Osteoblast (primary cell): Measurements from ENCODE around the gene BCKDHB. TPM values are rescaled to one million over a fixed set of nuclear protein-coding genes. Genes with fewer than 3 reads are reported as not detected.
A peak's percentile ranks its signal among the peaks of the same experiment; 100 is the strongest.

ENCODE experiments used
- DNase-seq: peaks from one replicate; pipeline ENCODE4 v3.0.0; 2011; ENCODE audit warnings: low spot score, mixed read lengths; ENCODE audit not compliant: insufficient read length; ENCODE audit errors: missing footprints
- H2AFZ ChIP-seq: 2 replicates; pipeline ENCODE4 v1.6.0; 2011; ENCODE audit warnings: mild to moderate bottlenecking, low read length
- H3K27ac ChIP-seq: 2 replicates; pipeline ENCODE4 v1.5.1; 2011; ENCODE audit warnings: mild to moderate bottlenecking, low read depth, low read length, moderate library complexity
- H3K27me3 ChIP-seq: 2 replicates; pipeline ENCODE4 v1.6.0; 2012; ENCODE audit warnings: mild to moderate bottlenecking, control low read depth, inconsistent platforms, low read length, moderate library complexity; ENCODE audit not compliant: insufficient read depth
- H3K36me3 ChIP-seq: 2 replicates; pipeline ENCODE4 v1.5.1; 2011; ENCODE audit warnings: mild to moderate bottlenecking, low read length, control low read depth, moderate library complexity; ENCODE audit not compliant: insufficient read depth
- H3K4me1 ChIP-seq: 2 replicates; pipeline ENCODE4 v1.5.1; 2011; ENCODE audit warnings: mild to moderate bottlenecking, low read length, control low read depth, moderate library complexity; ENCODE audit not compliant: insufficient read depth
- H3K4me2 ChIP-seq: 2 replicates; pipeline ENCODE4 v1.6.0; 2011; ENCODE audit warnings: mild to moderate bottlenecking, low read length; ENCODE audit not compliant: insufficient read depth
- H3K4me3 ChIP-seq: fragments of 200-600 bp; sonication (generic); 3 replicates; pipeline ENCODE4 v1.5.1; 2012; ENCODE audit warnings: mild to moderate bottlenecking, low read length, inconsistent platforms; ENCODE audit not compliant: insufficient read depth
- H3K79me2 ChIP-seq: 2 replicates; pipeline ENCODE4 v1.6.0; 2012; ENCODE audit warnings: mild to moderate bottlenecking, low read length, control low read depth, inconsistent platforms; ENCODE audit not compliant: insufficient read depth
- H3K9me3 ChIP-seq: 2 replicates; pipeline ENCODE4 v1.5.1; 2011; ENCODE audit warnings: low read depth, low read length, control low read depth
- H4K20me1 ChIP-seq: 2 replicates; pipeline ENCODE4 v1.6.0; 2012; ENCODE audit warnings: mild to moderate bottlenecking, low read length, control low read depth; ENCODE audit not compliant: insufficient read depth
- CTCF ChIP-seq: IDR thresholded peaks from 2 replicates; pipeline ENCODE4 v1.5.1; 2011; ENCODE audit warnings: mild to moderate bottlenecking, low read depth, low read length, moderate library complexity; ENCODE audit errors: extremely low read depth
- total RNA-seq: library from RNA; depleted of rRNA; stranded (reverse); fragments of >200 nt; gene quantifications from 2 replicates; pipeline ENCODE4 v1.2.3, GENCODE V29; 2012

The BCKDHB gene
- total RNA-seq, 1 donor = 18.8 TPM

- no peak for DNase-seq
- no peak for TF ChIP-seq CTCF
- Histone ChIP-seq H3K4me3 (no peak overlapping the region), H3K4me1 (peaks cover 37% of the 10 kb centered on the region), H3K9me3 (no peaks in the 10 kb centered on the region), H3K79me2 (no peaks in the 10 kb centered on the region), H3K36me3 (no peaks in the 10 kb centered on the region), H3K27ac (peak overlapping the region; percentile 52), H2AFZ (no peak overlapping the region), H3K4me2 (peak overlapping the region; percentile 56), H4K20me1 (no peaks in the 10 kb centered on the region), H3K27me3 (no peaks in the 10 kb centered on the region)
Observed at GRCh38 chr6:80142586-80142985, 36.1 kb downstream of the BCKDHB start.

- peak overlapping the region; percentile 52 for H3K27ac ChIP-seq
- peak overlapping the region; percentile 56 for H3K4me2 ChIP-seq
- peak; percentile 29 for DNase-seq
- H3K9me3 ChIP-seq = no peaks in the 10 kb centered on the region
- no peaks in the 10 kb centered on the region for H3K36me3 ChIP-seq
- H3K4me3 ChIP-seq = peak overlapping the region; percentile 20
- H3K4me1 ChIP-seq = peaks cover 37% of the 10 kb centered on the region
- H3K27me3 ChIP-seq = no peaks in the 10 kb centered on the region
- no peak for TF ChIP-seq CTCF
- no peaks in the 10 kb centered on the region for H3K79me2 ChIP-seq
- H4K20me1 ChIP-seq = no peaks in the 10 kb centered on the region
- H2AFZ ChIP-seq = peak overlapping the region; percentile 5
Observed at GRCh38 chr6:80143419-80143937, 37.0 kb downstream of the BCKDHB start.

DNA sequence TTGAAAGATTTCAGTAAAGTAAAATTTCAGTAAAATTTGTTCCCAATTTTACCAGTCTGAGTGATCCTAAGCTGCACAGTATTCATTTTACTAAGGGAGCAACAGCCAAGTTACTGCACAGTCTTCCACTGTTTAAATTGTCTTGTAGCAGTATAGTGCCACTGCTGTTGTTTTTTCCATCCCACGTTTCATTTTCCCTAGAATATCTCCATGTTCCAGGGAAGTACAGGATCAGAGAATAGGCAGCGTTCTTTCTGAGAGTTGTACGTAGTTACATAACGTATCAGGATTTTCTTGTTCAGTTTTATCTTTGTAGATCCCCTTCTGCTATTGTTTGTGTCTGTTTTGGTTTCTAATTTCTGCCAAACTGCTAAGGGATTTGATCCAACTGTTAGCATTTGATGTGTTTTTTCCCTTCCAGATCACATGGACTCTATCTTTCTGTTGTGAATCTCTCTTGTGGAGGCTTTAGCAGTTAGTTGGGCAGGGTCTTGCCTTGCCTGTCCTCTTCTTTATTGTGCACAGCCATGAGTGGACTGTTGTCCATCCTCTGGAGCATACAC, 38.4 kb downstream of the BCKDHB start:
- Histone ChIP-seq H3K4me2 (no peak overlapping the region), H3K36me3 (no peaks in the 10 kb centered on the region), H4K20me1 (no peaks in the 10 kb centered on the region), H3K9me3 (no peaks in the 10 kb centered on the region), H3K27me3 (no peaks in the 10 kb centered on the region), H2AFZ (no peak overlapping the region), H3K27ac (no peak overlapping the region), H3K79me2 (no peaks in the 10 kb centered on the region), H3K4me3 (no peak overlapping the region), H3K4me1 (peaks cover 37% of the 10 kb centered on the region)
- no peak for DNase-seq
- TF ChIP-seq CTCF = no peak

DNA sequence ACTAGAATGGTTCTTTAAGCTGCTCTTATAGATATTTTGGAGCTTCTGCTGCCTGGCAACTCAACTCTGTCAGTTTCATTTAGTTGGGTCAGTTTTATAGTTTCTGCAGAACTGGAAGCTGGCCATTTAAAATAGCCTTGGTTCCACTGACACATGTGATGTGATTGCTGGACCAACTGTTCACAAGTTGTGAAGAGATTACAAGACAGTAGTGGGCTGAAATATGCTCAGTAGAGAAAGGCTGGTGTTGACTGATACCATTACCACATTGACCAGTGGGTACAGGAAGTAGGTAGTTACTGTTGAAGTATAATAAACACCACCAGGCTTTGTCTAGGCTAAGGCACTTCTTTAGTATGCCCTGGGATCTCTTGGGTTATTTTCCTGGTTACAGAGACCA, 39.0 kb downstream of the BCKDHB start:
- Histone ChIP-seq H3K27me3 (no peaks in the 10 kb centered on the region), H3K36me3 (no peaks in the 10 kb centered on the region), H3K4me3 (no peak overlapping the region), H3K4me1 (peaks cover 37% of the 10 kb centered on the region), H3K79me2 (no peaks in the 10 kb centered on the region), H3K9me3 (no peaks in the 10 kb centered on the region), H2AFZ (no peak overlapping the region), H4K20me1 (no peaks in the 10 kb centered on the region), H3K27ac (no peak overlapping the region), H3K4me2 (no peak overlapping the region)
- no peak for DNase-seq
- TF ChIP-seq CTCF = no peak
